HepG2 (cell line): ENCODE measurements around the gene ING5. TPM values are rescaled to one million over a fixed set of nuclear protein-coding genes. Genes with fewer than 3 reads are reported as not detected.

Experiments used
- EED ChIP-seq: sonication (generic); formaldehyde crosslinking; IDR thresholded peaks from 2 replicates; pipeline ENCODE4 v1.5.0; 2020; ENCODE audit warnings: mild to moderate bottlenecking, missing genetic modification reagents
- ETV6 ChIP-seq: sonication (generic); formaldehyde crosslinking; conservative IDR thresholded peaks from 2 replicates; pipeline ENCODE4 v1.4.0; 2020; ENCODE audit warnings: missing genetic modification reagents
- HOXA5 ChIP-seq: sonication (generic); formaldehyde crosslinking; IDR thresholded peaks from 2 replicates; pipeline ENCODE4 v1.4.0; 2020; ENCODE audit warnings: missing genetic modification reagents
- KDM3A ChIP-seq: IDR thresholded peaks from 2 replicates; pipeline ENCODE4 v1.6.1; 2018; ENCODE audit warnings: low read depth, missing compliant biosample characterization
- MLXIP ChIP-seq: sonication (generic); formaldehyde crosslinking; IDR thresholded peaks from 2 replicates; pipeline ENCODE4 v1.9.0; 2021; ENCODE audit warnings: missing genetic modification reagents, borderline replicate concordance
- NCOA5 ChIP-seq: sonication (generic); formaldehyde crosslinking; IDR thresholded peaks from 2 replicates; pipeline ENCODE4 v1.4.0; 2020; ENCODE audit warnings: missing genetic modification reagents
- NPAS2 ChIP-seq: sonication (generic); formaldehyde crosslinking; IDR thresholded peaks from 2 replicates; pipeline ENCODE4 v1.8.0; 2022; ENCODE audit warnings: mild to moderate bottlenecking, missing genetic modification reagents, borderline replicate concordance
- PAXIP1 ChIP-seq: sonication (generic); formaldehyde crosslinking; conservative IDR thresholded peaks from 2 replicates; pipeline ENCODE4 v1.4.0; 2020; ENCODE audit warnings: mild to moderate bottlenecking, missing genetic modification reagents, moderate library complexity
- PHF5A ChIP-seq: IDR thresholded peaks from one replicate; pipeline ENCODE4 v1.6.1; 2018; ENCODE audit warnings: low read depth, missing genetic modification reagents; ENCODE audit not compliant: unreplicated experiment
- PITX1 ChIP-seq: sonication (generic); formaldehyde crosslinking; IDR thresholded peaks from 2 replicates; pipeline ENCODE4 v1.5.1; 2020; ENCODE audit warnings: mild to moderate bottlenecking, missing genetic modification reagents
- POGZ ChIP-seq: sonication (generic); formaldehyde crosslinking; IDR thresholded peaks from 2 replicates; pipeline ENCODE4 v1.4.0; 2020; ENCODE audit warnings: mild to moderate bottlenecking, missing genetic modification reagents
- RAD51 ChIP-seq: fragments of 450-650 bp; IDR thresholded peaks from 2 replicates; pipeline ENCODE4 v1.6.1; 2016; ENCODE audit warnings: borderline replicate concordance
- STAG1 ChIP-seq: sonication (generic); formaldehyde crosslinking; IDR thresholded peaks from 2 replicates; pipeline ENCODE4 v1.4.0; 2020; ENCODE audit warnings: missing genetic modification reagents
- TMF1 ChIP-seq: sonication (generic); formaldehyde crosslinking; IDR thresholded peaks from 2 replicates; pipeline ENCODE4 v1.8.1; 2022; ENCODE audit warnings: low read depth, missing genetic modification reagents
- TRAFD1 ChIP-seq: sonication (generic); formaldehyde crosslinking; IDR thresholded peaks from 2 replicates; pipeline ENCODE4 v1.5.1; 2020; ENCODE audit warnings: missing genetic modification reagents, mild to moderate bottlenecking, borderline replicate concordance
- ZNF143 ChIP-seq: sonication (generic); formaldehyde crosslinking; IDR thresholded peaks from 2 replicates; pipeline ENCODE4 v1.4.0; 2020; ENCODE audit warnings: missing genetic modification reagents
- ZNF570 ChIP-seq: sonication (generic); formaldehyde crosslinking; IDR thresholded peaks from 2 replicates; pipeline ENCODE4 v1.4.0; 2020; ENCODE audit warnings: mild to moderate bottlenecking, missing genetic modification reagents, borderline replicate concordance
- ZNF629 ChIP-seq: sonication (generic); formaldehyde crosslinking; conservative IDR thresholded peaks from 2 replicates; pipeline ENCODE4 v1.5.0; 2020; ENCODE audit warnings: missing genetic modification reagents
- ZNF775 ChIP-seq: sonication (generic); formaldehyde crosslinking; IDR thresholded peaks from 2 replicates; pipeline ENCODE4 v1.4.0; 2020; ENCODE audit warnings: missing genetic modification reagents, mild to moderate bottlenecking, moderate library complexity, borderline replicate concordance
- polyA plus RNA-seq, 8 experiments: library from polyadenylated mRNA; depleted of rRNA in 3 of 8; stranded (reverse) in 7 of 8; unstranded in 1 of 8; fragments of >200 nt; fragmentation: Illumina TruSeq in 4 of 8; extraction: Trizol in 4 of 8; gene quantifications; 2 replicates each; pipeline versions ENCODE4 v1.2.1 to v1.2.3, GENCODE V29; 2011 to 2016; ENCODE audit warnings: low read depth in 4 of 8, missing spikeins in 1 of 8, mixed read lengths in 1 of 8; ENCODE audit not compliant: insufficient read depth in 1 of 8
- total RNA-seq, 5 experiments: library from RNA; depleted of rRNA; stranded (reverse); fragments of >200 nt; fragmentation: Illumina TruSeq; extraction: Trizol; gene quantifications; 2 replicates each; pipeline ENCODE4 v1.2.3, GENCODE V29; 2016; ENCODE audit warnings: low read depth in 1 of 5
- TF ChIP-seq, protein P1 (sequence below): sonication (generic); formaldehyde crosslinking; IDR thresholded peaks from 2 replicates; pipeline ENCODE4 v1.4.0; 2020; ENCODE audit warnings: missing genetic modification reagents
- TF ChIP-seq, protein P2 (sequence below): sonication (generic); formaldehyde crosslinking; IDR thresholded peaks from 2 replicates; pipeline ENCODE4 v1.4.0; 2020; ENCODE audit warnings: mild to moderate bottlenecking, missing genetic modification reagents, borderline replicate concordance

Gene ING5
- total and polyA plus RNA-seq, 2 of the 13 experiments (the other 11 are each of a cell fraction or from before 2014, with no cell fraction given), result 61.9 to 71.9 TPM

GRCh38 chr2:241769819-241770184 lies 68.0 kb downstream of the ING5 start (continued):
- TF ChIP-seq HOXA5 (CRISPR knock-in tag) (no peak), TMF1 (CRISPR knock-in tag) (no peak), STAG1 (CRISPR knock-in tag) (no peak), POGZ (no peak), TRAFD1 (CRISPR knock-in tag) (no peak), NCOA5 (CRISPR knock-in tag) (0 out of 2 replicates have a peak, but pooled peaks have one; percentile 15), PAXIP1 (no peak), PITX1 (CRISPR knock-in tag) (no peak), MLXIP (no peak), ZNF570 (CRISPR knock-in tag) (no peak), KDM3A (CRISPR knock-in tag) (no peak), NPAS2 (CRISPR knock-in tag) (no peak), RAD51 (no peak), ZNF143 (CRISPR knock-in tag) (no peak; the same call in 1 of the 2 replicates), ZNF775 (CRISPR knock-in tag) (no peak), EED (CRISPR knock-in tag) (no peak), PHF5A (CRISPR knock-in tag) (no peak), ZNF629 (CRISPR knock-in tag) (no peak), ETV6 (CRISPR knock-in tag) (no peak)
- TF ChIP-seq, protein P1, sequence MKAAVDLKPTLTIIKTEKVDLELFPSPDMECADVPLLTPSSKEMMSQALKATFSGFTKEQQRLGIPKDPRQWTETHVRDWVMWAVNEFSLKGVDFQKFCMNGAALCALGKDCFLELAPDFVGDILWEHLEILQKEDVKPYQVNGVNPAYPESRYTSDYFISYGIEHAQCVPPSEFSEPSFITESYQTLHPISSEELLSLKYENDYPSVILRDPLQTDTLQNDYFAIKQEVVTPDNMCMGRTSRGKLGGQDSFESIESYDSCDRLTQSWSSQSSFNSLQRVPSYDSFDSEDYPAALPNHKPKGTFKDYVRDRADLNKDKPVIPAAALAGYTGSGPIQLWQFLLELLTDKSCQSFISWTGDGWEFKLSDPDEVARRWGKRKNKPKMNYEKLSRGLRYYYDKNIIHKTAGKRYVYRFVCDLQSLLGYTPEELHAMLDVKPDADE (CRISPR knock-in tag), result no peak
- TF ChIP-seq, protein P2, sequence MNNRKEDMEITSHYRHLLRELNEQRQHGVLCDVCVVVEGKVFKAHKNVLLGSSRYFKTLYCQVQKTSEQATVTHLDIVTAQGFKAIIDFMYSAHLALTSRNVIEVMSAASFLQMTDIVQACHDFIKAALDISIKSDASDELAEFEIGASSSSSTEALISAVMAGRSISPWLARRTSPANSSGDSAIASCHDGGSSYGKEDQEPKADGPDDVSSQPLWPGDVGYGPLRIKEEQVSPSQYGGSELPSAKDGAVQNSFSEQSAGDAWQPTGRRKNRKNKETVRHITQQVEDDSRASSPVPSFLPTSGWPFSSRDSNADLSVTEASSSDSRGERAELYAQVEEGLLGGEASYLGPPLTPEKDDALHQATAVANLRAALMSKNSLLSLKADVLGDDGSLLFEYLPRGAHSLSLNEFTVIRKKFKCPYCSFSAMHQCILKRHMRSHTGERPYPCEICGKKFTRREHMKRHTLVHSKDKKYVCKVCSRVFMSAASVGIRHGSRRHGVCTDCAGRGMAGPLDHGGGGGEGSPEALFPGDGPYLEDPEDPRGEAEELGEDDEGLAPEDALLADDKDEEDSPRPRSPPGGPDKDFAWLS (CRISPR knock-in tag), result no peak
